Colon (tissue), 2 donors: ENCODE results near the gene SH3TC1.

ENCODE experiments used
- FAIRE-seq: peaks from 2 replicates; lab custom pipeline; 2012; peaks lifted over from hg19 to GRCh38; lab: Jason Lieb, UNC
- donor health status: control.
- donor health status: control.

SH3TC1 gene

DNA sequence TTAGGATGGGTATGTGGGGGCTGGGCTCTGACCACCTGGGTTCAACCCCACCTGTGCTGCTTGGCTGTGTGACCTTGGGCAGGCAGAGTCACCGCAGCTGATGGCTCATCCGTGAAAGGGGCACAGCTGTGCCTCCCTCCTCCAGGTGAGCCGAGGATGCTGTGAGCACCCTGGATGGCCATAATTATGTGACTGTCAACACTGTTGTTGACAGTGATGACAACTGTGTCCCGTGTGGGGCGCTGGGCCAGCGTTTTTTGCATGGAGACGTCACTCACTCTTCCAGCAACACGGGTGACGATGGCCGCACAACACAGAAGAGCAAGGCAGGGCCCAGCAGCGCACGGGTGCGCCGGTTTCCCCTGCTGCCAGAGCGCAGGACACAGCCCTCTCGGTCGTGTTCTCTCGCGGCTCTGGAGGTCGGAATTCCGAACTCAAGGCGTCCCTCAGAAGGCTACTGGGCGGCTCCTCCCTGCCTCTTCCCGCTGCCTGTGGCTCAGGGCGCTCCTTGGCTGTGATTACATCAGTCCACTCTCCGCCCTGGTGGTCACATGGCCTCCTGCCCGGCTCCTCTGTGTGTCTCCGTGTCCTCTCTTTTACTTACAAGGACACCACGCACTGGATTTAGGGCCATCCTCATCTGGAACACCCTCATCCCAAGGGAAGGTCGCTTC is 1.3 kb downstream of the SH3TC1 start:
- FAIRE-seq = no peak

DNA sequence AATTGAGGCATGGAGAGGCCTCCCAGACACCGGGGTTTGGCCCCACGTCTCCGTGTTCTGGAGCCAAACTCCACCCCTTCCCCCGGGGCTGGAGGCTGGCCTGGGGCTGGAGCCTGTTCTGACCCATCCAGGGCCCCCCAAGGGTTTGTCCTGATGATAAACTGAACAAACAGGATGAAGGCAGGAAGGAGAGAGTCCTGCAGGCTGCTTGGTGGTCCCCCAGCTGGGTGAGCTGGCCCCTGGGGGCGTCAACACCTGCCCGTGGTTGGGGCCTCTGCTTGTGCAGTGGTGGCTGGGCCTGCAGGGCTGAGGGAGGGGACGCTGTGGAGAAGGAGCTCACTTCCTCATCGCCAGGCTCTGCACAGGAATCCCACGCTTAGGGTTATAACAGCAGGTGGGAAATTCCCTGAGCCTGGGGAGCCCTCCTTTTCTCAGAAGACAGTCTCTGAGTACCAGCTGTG is 2.3 kb downstream of the SH3TC1 start:
- FAIRE-seq = no peak

DNA sequence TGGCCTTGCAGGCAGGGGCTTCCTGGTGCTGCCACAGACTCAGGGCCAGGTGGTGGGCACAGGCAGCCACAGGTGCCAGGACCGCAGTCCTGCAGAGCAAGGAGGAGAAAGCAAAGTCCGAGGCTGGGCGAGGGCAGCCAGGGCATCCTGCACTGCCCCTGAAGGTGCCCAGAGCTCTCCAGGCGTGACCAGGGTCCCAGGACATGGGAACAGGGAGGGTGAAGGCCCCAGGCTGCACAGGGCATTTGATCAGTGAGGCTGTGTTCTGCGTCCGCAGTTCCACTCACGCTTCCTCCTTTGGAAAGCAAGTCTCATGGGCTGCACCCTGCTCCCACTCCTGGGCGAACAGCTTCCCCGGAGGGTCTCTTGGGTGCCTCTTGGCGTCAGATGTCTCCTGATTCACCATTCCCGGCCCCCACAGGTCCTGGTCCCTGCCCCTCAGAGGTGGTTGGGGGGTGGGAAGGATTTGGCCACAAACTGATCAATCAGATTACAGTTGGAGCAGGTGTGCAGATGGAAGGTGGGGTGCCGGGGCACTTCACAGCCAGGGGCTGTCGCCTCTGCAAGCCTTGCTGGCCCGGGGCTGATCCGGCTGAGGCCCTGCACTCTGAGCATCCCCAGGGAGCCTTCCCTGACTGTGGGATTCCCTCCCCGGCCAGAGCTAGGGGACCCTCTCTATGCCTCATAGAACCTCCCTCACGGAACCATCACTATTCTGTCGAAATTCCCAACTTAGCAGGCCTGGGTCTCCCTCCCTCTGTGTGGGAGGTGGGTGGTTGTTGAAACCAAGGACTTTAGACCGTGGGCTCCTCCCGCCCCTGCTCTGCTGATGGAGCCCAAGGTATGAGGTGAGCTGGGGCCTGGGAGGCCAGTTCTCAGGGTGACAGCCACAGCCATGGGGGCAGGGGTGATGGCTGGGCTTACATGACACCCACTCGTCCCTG is 3.3 kb downstream of the SH3TC1 start:
- FAIRE-seq = no peak

DNA sequence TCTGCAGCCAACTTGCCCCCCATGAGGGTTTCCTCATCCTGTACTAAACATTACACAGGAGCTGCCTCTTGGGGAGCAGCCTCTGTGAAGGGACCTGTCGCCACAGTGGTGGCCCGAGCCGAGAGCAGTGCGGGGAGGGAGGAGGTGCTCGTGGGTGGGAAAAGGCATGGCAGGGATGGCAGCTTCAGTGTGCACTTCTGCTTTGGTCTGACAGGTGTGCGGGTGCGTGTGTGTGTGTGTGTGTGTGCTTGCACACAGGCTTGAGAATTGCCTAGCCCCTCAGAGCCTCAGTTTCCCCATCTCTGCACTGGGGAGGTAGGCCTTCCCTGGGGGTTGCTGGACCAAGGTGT is 3.9 kb downstream of the SH3TC1 start:
- FAIRE-seq = no peak

DNA sequence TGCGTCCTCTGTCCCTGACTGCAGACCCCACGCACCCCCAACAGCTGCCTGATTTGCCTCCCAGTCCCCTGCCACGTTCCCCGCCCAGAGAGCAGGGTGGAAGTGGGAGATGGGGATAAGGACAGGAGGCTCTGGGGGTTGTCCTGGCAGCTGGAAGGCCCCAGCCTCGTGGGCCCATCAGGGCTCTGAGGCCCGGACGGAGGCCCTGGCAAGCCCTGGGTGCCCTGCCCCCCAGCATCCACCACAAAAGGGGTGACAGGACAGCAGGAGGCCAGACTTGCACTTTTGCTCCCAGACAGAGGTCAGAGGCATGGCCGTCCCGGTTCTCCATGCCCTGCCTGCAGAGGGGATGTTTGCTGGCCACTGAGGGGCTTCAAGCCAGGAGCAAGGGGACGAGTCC is 4.7 kb downstream of the SH3TC1 start:
- FAIRE-seq = no peak

DNA sequence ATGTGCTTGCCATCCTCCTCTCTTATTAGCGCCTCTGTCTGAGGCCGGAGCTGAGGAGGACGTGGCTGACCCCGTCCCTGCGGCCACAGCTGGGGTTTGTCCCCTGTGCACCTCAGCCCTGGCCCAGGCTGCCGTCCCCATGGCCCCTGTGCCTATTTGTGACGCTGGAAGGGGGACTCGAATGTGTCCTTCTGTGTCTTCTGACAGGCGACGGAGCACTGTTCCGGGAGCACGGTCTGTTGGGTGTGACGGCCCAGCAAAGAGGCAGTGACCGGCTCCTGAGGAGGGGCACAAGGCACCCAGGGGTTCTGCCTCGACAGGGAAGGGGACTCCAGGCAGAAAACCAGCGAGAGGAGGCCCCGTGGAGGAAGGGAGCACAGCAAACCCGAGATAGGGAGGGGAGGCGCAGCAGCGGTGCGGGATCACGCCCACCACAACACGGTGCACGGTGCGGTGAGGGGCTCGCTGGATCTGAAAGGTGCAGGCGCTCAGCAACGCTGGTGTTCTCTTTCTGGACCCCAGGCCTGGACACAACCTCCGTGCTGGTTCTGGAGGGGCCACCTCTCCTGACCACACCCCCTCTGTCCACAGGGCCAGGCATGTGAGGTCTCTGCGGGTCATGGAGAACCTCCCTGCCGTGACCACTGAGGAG is 5.6 kb downstream of the SH3TC1 start:
- FAIRE-seq = no peak

DNA sequence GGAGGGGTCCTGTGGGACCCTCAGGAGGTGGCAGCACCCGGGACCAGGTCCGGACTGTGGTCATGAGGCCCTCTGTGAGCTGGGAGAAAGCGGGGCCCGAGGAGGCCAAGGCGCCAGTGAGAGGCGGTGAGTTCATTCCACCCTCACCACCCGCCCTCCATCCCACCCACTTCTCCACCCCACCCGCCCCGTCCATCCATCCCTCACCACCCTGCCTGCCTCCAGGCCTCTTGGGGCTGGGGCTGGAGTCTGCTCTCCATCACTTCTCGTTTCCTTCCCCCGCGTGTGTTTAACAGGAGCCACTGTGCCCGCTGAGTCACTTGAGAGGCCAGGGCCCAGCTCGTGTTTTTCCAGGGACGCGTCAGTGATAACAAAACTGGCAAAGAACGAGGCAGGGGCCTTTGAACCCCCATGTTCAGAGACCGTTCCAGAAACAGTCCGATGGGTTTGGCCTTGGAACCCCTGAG is 6.2 kb downstream of the SH3TC1 start:
- FAIRE-seq = no peak

DNA sequence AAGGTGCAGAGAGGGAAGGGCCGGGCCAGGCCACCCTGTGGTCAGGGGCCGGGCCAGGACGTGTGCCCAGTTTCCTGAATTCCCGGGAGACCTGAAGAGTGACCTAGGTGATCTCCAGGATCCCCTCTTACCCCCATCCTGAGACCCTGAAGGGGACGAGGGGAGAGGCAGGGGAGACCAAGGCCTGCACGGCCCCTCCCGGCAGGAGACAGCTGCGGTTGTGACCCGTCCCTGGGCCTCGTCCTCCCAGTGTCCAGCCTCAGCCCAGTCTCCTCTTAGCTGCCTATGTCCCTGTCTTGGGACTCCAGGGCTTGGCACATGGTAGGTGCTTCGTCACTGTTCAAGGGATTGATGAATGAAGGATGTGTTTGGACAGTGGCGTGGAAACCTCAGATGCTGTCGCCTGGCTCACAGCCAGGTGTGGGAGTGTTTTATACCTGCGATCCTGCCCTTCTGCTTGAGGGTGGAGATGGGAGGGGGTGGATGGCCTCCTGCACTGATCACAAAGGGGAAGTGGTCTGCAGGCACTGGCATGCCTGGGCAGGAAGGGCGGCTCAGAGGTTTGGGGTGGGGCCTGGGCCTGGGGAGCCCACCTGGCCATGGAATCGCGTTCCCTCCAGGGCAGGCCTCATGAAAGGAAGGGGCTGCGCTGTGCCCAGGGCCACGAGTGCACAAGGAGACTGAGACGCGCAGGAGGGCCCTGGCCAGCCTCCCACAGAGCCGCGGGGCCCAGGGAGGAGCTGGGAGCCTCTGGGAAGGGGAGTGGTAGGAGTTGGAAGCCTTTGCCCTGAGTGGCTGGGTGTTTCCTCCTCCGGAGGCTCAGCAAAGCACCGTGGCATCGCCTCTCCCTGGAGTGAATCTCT is 6.9 kb downstream of the SH3TC1 start:
- FAIRE-seq = no peak

DNA sequence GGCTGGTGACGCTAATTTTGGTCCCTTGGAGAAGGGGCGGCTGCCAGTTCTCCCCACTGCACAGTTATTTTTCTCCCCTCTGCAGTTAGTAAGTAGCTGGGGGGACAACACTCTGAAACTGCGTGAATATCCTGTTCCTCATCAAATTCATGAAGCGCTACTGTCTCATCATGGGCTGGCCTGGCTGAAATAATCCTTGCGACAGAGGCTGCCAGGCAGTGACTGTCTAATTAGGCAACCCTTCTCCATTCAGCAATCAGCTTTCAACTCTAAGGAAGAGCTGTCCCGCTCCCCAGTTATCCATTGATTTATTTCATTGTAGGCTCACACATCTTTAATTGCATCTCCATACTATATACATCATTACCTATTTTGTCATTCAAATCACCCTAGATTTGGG is 8.2 kb downstream of the SH3TC1 start:
- no peak for FAIRE-seq

DNA sequence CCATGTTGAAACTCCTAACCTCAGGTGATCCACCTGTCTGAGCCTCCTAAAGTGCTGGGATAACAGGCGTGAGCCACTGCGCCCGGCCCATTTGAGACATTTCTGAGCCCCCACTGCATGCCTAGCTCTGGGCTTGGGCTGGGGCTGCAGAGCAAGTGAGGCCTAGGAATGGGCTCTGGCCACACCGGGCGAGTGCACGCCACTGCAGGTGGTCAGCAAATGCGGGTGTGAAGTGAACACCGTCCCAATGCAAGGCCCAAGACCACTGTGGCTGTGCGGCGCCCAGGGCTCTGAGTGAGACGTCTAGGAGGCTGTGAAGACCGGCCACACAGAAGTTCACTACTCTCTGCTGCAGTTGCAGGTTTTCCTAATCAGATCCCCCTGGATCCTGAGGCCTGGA is 9.5 kb downstream of the SH3TC1 start:
- no peak for FAIRE-seq

DNA sequence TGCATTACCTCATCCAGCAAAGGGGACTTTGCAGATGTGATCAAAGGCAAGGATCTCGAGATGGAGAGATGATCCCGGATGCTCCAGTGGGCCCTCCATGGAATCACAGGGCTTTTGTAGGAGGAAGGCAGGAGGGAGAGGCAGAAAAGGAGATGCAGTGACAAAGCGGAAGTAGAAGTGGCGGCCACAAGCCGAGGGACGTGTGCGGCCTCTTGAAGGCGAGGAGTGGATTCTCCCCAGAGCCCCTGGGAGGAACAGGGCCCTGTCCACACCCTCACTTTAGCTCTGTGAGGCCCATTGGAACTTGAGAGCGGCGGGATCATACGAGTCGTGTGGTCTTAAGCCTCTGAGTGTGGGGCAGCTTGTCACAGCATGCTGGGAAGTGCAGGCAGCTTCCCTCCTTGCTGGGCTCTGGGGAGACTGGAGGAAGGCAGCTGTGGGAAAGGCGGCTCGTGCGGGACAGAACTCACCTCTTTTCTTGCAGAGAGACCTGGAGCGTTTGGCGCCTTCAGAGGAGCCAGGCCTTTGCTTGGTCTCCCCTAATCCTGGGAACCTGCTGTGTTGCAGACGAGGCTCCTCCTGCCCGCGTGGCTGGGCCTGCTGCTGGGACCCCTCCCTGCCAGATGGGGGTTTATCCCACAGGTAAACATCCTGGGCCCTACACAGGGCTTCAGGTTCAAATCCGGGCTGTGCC is 10.2 kb downstream of the SH3TC1 start:
- FAIRE-seq = no peak

DNA sequence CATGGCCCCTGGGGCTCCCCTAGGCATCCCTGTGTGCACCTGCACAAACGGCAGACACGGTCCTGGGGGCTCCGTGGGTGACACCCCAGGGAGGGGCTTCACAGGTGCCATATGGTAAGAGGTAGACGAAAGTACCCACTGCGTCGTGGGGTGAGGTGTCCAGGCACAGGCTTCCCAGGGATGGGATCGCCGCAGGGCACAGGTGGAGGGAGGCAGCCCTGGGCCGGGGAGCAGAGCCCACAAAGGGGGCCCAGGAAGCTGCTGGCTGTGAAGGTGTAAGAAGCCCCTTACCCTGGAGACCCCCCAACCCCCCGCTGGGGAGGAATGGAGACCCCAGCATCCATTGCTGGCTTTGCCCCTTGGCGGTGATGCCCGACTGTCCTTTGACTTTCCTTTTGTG is 10.9 kb downstream of the SH3TC1 start:
- no peak for FAIRE-seq

DNA sequence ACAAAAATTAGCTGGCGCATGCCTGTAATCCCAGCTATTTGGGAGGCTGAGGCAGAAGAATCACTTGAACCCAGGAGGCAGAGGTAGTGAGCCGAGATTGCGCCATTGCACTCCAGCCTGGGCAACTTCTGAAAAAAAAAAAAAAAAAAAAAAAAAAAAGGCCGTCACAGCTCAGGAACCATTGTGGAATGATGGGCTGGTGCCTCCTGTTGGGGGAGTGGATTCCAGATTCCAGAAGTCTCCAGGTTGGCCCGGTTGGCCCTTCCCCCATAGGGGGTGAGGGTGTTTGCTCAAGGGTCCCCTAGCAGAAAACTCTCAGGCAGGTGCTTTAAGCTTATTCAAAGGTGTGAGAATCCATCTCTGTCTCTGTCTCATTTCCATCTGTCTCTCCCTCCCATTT is 11.5 kb downstream of the SH3TC1 start:
- no peak for FAIRE-seq

DNA sequence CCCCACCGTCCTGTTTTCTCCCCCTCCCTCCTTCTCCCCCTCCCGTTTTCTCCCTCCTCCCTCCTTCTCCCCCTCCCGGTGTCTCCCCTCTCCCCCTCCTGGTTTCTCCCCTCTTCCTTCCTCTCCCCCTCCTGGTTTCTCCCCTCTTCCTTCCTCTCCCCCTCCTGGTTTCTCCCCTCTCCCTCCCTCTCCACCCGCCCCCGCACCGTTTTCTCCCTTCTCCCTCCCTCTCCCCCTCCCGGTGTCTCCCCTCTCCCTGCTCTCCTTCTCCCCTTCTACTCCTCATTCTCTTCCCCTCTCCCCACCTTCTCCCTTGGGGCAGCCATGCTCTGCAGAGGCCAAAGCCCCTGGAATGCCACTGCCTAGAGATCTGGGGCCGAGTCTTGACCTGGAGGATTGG is 12.2 kb downstream of the SH3TC1 start:
- no peak for FAIRE-seq

DNA sequence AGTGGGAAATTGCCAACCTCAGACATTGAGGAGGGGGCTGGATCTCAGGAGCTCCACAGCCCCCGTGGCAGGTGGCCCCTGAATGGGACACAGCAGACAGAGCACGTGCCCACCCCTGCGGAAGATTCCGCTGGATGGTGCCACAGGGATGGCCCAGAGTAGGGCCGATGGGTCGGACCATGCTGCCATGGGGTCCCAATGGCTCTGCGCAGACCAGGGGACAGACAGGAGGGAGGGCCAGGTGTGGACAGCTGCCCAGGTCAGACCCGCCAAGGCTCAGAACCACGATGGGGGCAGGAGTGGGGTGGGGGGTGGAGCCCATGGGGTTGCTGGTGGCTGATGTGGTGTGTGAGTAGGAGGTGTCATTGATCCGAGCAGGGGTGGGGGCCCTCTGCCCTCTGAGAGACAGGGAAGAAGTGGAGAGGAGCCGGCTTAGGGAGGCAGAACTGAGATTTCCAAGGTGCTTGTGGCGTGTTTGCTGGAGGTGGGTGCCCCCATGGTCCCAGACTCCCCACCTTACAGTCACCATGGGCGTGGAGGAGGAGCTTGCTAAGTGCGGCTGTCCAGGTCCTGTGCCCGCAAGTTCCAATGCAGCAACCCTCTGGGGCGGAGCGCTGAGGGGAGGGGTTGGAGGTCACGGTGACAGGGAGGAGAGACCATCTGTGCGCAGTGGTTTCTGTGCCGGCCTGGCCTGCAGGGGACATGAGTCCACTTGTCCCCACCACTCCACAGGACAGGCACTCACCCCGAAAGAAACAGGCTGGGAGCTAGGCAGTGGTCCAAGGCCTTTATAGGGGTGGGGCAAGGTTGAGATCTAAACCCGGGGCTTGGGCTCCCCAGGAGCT is 12.9 kb downstream of the SH3TC1 start:
- FAIRE-seq = no peak

DNA sequence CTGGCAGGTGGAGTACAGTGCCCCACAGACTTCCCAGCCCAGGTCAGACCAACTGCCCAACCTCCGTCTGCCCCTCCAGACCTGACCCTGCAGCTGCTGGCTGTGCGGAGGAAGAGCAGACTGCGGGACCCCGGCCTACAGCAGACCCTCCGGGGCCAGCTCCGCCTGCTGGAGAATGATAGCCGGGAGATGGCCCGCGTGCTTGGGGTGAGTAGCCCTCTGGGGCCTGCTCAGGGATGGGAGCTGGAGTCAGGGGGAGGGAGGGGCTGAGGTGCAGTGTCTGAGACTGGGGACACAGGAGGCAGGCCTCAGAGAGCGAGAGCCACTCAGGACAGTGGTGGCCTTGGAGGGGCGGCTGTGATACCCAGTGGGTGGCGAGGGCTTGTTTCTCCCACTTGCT is 13.5 kb downstream of the SH3TC1 start:
- FAIRE-seq = no peak

DNA sequence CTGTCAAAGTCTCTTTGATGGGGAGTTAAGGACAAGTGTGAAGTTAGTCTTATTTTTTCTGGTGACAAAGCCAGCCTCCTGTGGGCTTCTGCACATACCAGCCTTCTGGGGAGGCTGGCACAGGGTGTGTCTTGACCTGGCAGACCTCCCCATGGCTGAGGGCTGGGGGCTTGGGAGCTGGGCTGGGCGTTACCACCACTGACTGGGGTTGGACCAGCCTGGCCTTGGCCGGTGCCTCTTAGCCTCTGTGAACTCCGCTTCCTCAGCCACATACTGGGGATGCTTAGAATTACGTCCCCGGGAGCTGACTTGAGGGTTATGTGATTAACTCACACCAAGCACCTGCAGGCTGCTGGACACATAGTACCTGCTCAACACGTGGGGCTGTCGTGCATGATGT is 14.0 kb downstream of the SH3TC1 start:
- FAIRE-seq = no peak

DNA sequence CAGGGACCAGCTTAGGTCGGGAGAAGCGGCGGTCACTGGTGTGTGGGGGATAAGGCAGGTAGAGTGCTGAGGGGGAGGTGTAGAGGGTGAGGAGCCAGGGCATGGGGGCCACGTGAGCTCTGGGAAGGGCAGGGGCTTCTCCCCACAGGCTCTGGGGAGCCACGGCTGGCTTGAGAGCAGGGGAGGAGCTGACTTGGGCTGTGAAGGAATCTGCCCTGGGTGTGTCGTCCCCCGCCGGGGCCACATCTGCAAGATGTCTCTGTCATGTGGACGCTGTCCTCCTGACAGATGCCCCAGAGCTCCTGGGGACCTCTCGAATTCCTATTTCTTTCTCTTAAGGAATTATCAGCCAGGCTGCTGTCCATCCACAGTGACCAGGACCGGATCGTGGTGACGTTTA is 15.0 kb downstream of the SH3TC1 start:
- FAIRE-seq = no peak

DNA sequence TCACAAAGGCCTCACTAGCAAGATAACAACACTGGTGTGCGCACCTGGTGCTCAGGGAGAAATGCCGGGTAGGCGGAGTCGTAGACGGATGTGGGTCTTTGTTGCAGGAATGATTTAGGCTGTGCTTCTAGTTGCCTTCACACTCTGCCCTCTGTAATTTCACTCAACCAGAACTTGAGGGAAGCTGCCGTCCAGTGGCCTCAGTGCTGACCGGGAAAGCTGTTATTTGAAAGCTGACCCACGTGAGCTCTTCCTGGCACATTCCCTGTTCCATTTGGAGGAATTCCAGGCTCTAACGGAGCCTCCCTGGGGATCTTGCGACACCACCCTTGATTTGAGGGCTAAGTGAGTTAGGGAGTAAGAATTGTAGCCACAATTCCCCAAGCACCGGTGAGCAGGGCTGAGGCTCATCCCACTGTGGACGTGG is 15.9 kb downstream of the SH3TC1 start:
- FAIRE-seq = no peak

DNA sequence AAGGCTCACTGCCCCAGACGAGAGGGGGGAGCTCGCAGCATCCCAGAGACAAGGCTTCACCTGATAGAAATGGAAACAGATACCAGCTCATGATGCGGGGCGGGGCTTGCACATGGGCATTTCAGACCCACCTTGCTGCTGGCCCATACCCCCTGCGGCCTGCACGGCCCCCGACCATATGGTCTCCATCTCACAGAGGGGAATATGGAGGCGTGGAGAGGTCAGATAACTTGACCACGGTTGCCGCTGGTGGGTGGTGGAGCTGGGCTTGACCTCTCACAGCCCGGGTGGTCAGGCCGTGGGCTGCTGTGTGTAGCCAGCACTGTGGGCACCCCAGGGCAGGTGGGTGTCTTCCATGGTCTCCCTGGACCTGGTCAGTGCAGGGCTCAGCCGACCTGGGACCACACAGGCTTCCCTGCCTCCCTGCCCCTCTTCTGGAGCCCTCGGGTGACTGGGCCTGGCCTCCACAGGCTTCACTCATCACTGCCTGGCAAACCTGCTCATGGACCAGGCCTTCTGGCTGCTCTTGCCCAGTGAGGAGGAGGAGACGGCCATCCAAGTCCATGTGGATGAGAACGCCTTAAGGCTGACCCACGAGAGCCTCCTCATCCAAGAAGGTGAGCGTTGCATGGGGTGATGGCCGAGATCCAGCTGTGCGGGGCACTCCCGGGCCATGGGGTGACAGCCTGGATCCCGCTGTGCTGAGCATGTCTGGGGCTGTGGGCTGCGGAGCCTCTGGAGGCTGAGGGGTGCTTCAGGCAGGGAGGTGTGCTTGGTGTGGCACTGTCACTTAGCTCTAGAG is 16.8 kb downstream of the SH3TC1 start:
- FAIRE-seq = no peak
